Mesendoderm (in vitro differentiated cells): ENCODE results near the gene TUBA4B.
"Not testable (repeated sequence)": the region's sequence is repeated elsewhere in the genome, so short reads cannot be mapped to it uniquely, and the experiment has no call there.

ENCODE experiments used
- DNase-seq: peaks from one replicate; pipeline ENCODE4 v3.0.0; 2013
- H2AK5ac ChIP-seq: 2 replicates; pipeline ENCODE4 v1.6.1; 2013; ENCODE audit warnings: low read length, inconsistent platforms
- H2BK120ac ChIP-seq: 2 replicates; pipeline ENCODE4 v1.6.1; 2013; ENCODE audit warnings: low read depth, mild to moderate bottlenecking, low read length, moderate library complexity, mixed read lengths
- H2BK15ac ChIP-seq: replicated peaks from 2 replicates; pipeline ENCODE4 v1.6.1; 2013; ENCODE audit warnings: low read depth, mild to moderate bottlenecking, moderate library complexity
- H2BK5ac ChIP-seq: 2 replicates; pipeline ENCODE4 v1.6.1; 2013; ENCODE audit warnings: low read length, inconsistent platforms
- H3K18ac ChIP-seq: 2 replicates; pipeline ENCODE4 v1.6.1; 2013; ENCODE audit warnings: mild to moderate bottlenecking, low read length, mixed read lengths
- H3K23ac ChIP-seq: one replicate; pipeline ENCODE4 v1.6.1; 2013; ENCODE audit warnings: low read length
- H3K27ac ChIP-seq: 2 replicates; pipeline ENCODE4 v1.5.1; 2013; ENCODE audit warnings: low read depth, mild to moderate bottlenecking, inconsistent platforms, low read length, moderate library complexity
- H3K27me3 ChIP-seq: 2 replicates; pipeline ENCODE4 v1.6.1; 2013; ENCODE audit warnings: low read length, control low read depth, mild to moderate bottlenecking, inconsistent platforms; ENCODE audit not compliant: insufficient read depth, poor library complexity
- H3K36me3 ChIP-seq: 2 replicates; pipeline ENCODE4 v1.6.1; 2013; ENCODE audit warnings: low read length, inconsistent platforms; ENCODE audit not compliant: control insufficient read depth, insufficient read depth
- H3K4ac ChIP-seq: one replicate; pipeline ENCODE4 v1.6.1; 2013; ENCODE audit warnings: low read depth, mild to moderate bottlenecking, low read length, moderate library complexity
- H3K4me1 ChIP-seq: 2 replicates; pipeline ENCODE4 v1.6.1; 2013; ENCODE audit warnings: low read depth, low read length, inconsistent platforms; ENCODE audit not compliant: control insufficient read depth
- H3K4me2 ChIP-seq: 2 replicates; pipeline ENCODE4 v1.6.1; 2013; ENCODE audit warnings: low read length
- H3K4me3 ChIP-seq: 2 replicates; pipeline ENCODE4 v1.5.1; 2013; ENCODE audit warnings: mild to moderate bottlenecking, low read length
- H3K56ac ChIP-seq: one replicate; pipeline ENCODE4 v1.6.1; 2013; ENCODE audit warnings: low read length
- H3K79me1 ChIP-seq: 2 replicates; pipeline ENCODE4 v1.6.1; 2013; ENCODE audit warnings: low read length, inconsistent platforms
- H3K79me2 ChIP-seq: 2 replicates; pipeline ENCODE4 v1.6.1; 2013; ENCODE audit warnings: mild to moderate bottlenecking, low read length; ENCODE audit not compliant: control insufficient read depth, insufficient read depth
- H3K9ac ChIP-seq: 2 replicates; pipeline ENCODE4 v1.6.1; 2013; ENCODE audit warnings: low read length, inconsistent platforms
- H4K5ac ChIP-seq: one replicate; pipeline ENCODE4 v1.6.1; 2013; ENCODE audit warnings: low read length
- H4K8ac ChIP-seq: one replicate; pipeline ENCODE4 v1.6.1; 2013; ENCODE audit warnings: low read depth, mild to moderate bottlenecking, control low read depth, low read length, moderate library complexity
- WGBS: extraction: QIAGEN DNeasy Blood & Tissue Kit; methylation state at CpG from one replicate; pipeline ENCODE4 v1.1.7; 2013; ENCODE audit warnings: low lambda C conversion rate, missing lambda C conversion rate; ENCODE audit not compliant: insufficient coverage; ENCODE audit errors: extremely low coverage; 5-methylcytosine and 5-hydroxymethylcytosine counted together
- small RNA-seq: library from polyadenylated mRNA; stranded (forward); fragments of <200 nt; extraction: miRNeasy Mini kit (QIAGEN cat#:217004); gene quantifications from one replicate; pipeline ENCODE3, GENCODE V24; 2013; ENCODE audit not compliant: insufficient read depth

TUBA4B gene

DNA sequence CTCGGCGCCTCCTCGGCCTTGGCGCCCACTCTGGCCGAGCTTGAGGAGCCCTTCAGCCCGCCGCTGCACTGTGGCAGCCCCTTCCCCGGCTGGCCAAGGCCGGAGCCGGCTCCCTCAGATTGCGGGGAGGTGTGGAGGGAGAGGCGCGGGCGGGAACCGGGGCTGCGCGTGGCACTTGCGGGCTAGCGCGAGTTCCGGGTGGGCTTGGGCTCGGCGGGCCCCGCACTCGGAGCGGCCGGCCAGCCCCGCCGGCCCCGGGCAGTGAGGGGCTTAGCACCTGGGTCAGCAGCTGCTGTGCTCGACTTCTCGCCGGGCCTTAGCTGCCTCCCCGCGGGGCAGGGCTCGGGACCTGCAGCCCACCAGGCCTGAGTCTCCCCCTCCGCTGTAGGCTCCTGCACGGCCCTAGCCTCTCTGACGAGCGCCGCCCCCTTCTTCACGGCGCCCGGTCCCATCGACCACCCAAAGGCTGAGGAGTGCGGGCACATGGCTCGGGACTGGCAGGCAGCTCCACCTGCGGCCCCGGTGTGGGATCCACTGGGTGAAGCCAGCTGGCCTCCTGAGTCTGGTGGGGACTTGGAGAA lies 59.7 kb downstream of the TUBA4B start:
- not testable (repeated sequence) for H3K79me2 ChIP-seq, H2AK5ac ChIP-seq, H4K8ac ChIP-seq, H3K4me1 ChIP-seq, H3K36me3 ChIP-seq, H3K4ac ChIP-seq, H3K18ac ChIP-seq, H3K9ac ChIP-seq, H4K5ac ChIP-seq, H3K4me3 ChIP-seq, H3K4me2 ChIP-seq, H3K23ac ChIP-seq, H2BK15ac ChIP-seq, DNase-seq, H3K79me1 ChIP-seq, H2BK5ac ChIP-seq, H3K27me3 ChIP-seq, H3K27ac ChIP-seq, H2BK120ac ChIP-seq, H3K56ac ChIP-seq
- WGBS, result no CpG with 5 or more reads among the region's 49 CpGs

DNA sequence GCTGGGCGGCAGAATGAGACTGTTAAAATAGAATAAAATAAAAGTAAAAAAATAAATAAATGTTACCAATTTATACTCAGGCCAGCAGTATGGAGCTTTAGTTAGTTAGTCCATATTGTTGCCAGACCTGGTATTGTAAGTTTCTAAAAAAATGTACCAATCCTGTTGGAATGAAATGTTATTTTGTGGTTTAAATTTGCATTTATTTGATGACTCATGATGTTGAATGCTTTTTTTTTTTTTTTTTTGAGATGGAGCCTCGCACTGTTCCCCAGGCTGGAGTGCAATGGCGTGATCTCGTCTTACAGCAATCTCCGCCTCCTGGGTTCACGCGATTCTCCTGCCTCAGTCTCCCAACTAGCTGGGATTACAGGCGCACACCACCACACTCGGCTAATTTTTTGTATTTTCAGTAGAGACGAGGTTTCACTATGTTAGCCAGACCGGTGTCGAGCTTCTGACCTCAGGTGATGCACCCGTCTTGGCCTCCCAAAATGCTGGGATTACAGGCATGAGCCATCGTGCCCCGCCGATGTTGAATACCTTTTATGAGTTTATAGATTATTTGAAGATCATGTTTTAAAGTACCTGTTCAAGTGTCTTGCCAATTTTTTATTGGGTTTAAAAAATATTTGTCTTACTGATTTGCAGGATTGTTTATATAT lies 61.9 kb downstream of the TUBA4B start:
- Histone ChIP-seq H2BK120ac (no peak overlapping the region), H3K18ac (no peak overlapping the region), H4K5ac (no peak overlapping the region), H3K79me2 (no peaks in the 10 kb centered on the region), H3K9ac (no peak overlapping the region), H2BK15ac (no peak overlapping the region), H2AK5ac (no peak overlapping the region), H3K4ac (no peak overlapping the region), H2BK5ac (no peak overlapping the region), H3K27ac (no peak overlapping the region), H3K79me1 (no peaks in the 10 kb centered on the region), H3K4me1 (no peaks in the 10 kb centered on the region), H3K4me2 (no peak overlapping the region), H3K56ac (no peak overlapping the region), H3K4me3 (no peak overlapping the region), H3K27me3 (no peaks in the 10 kb centered on the region), H3K23ac (no peak overlapping the region), H3K36me3 (no peaks in the 10 kb centered on the region), H4K8ac (no peak overlapping the region)
- no CpG with 5 or more reads among the region's 16 CpGs for WGBS
- no peak for DNase-seq

Small RNAs within 50 kb of the gene (small RNA-seq; reads per million reads assigned to genes)
- gene MIR153-1, result 29.5 reads per million, percentile 93 among the genes with 10 or more reads in this experiment
